ENCODE measurements around the gene KPNA6. TPM values are rescaled to one million over a fixed set of nuclear protein-coding genes. Genes with fewer than 3 reads are reported as not detected.

The KPNA6 gene
- total and polyA plus RNA-seq, 2 of the 4 experiments (the other 2 are of a cell fraction): 27.0 to 50.7 TPM

GRCh38 chr1:32200226-32201010, 92.6 kb downstream of the KPNA6 start, which contains the start of gene CCDC28B (continued):
- TF ChIP-seq RCOR1 (IDR thresholded peaks at IDR 0.05; ENCODE audit: insufficient replicate concordance, low read length) (no peak), POLR2A (IDR thresholded peaks at IDR 0.05; ENCODE audit: low read depth, low read length) (peak; percentile 77; the same call in 1 of the 2 replicates), NFE2L2 (IDR thresholded peaks at IDR 0.05; ENCODE audit: low read depth, low read length) (no peak)

All from IMR-90 (cell line).